Measurements from ENCODE around the gene TACC2. TPM values are rescaled to one million over a fixed set of nuclear protein-coding genes. Genes with fewer than 3 reads are reported as not detected.

TACC2 gene
- total RNA-seq, 2 experiments from 2014 or later: not detected

GRCh38 chr10:122122493-122122892 is 133.5 kb downstream of the TACC2 start:
- TF ChIP-seq, protein P1, sequence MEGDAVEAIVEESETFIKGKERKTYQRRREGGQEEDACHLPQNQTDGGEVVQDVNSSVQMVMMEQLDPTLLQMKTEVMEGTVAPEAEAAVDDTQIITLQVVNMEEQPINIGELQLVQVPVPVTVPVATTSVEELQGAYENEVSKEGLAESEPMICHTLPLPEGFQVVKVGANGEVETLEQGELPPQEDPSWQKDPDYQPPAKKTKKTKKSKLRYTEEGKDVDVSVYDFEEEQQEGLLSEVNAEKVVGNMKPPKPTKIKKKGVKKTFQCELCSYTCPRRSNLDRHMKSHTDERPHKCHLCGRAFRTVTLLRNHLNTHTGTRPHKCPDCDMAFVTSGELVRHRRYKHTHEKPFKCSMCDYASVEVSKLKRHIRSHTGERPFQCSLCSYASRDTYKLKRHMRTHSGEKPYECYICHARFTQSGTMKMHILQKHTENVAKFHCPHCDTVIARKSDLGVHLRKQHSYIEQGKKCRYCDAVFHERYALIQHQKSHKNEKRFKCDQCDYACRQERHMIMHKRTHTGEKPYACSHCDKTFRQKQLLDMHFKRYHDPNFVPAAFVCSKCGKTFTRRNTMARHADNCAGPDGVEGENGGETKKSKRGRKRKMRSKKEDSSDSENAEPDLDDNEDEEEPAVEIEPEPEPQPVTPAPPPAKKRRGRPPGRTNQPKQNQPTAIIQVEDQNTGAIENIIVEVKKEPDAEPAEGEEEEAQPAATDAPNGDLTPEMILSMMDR (conservative IDR thresholded peaks at IDR 0.05; ENCODE audit: low read length): no peak
- no peak for TF ChIP-seq EZH2phosphoT487 (IDR thresholded peaks at IDR 0.05; ENCODE audit: borderline replicate concordance, low read depth, low read length)
- H3K79me2 ChIP-seq (ENCODE audit: insufficient read depth, low read depth, low read length): no peaks in the 10 kb centered on the region

GRCh38 chr10:122123186-122123585 is 134.2 kb downstream of the TACC2 start:
- H2AFZ ChIP-seq (ENCODE audit: low read length): no peak overlapping the region
- H3K9me3 ChIP-seq (ENCODE audit: low read length): no peaks in the 10 kb centered on the region
- no peak for DNase-seq (ENCODE audit: low spot score)
- H3K4me1 ChIP-seq (ENCODE audit: insufficient read depth, low read length, poor library complexity, severe bottlenecking): no peaks in the 10 kb centered on the region
- H3K4me2 ChIP-seq (ENCODE audit: low read length): no peak overlapping the region
- ChIA-PET POLR2A (no interaction called here), CTCF (ENCODE audit: unreplicated experiment) (no interaction called here)
- TF ChIP-seq EZH2phosphoT487 (IDR thresholded peaks at IDR 0.05; ENCODE audit: borderline replicate concordance, low read depth, low read length): no peak
- TF ChIP-seq, protein P1 (conservative IDR thresholded peaks at IDR 0.05; ENCODE audit: low read length): no peak
- no peaks in the 10 kb centered on the region for H3K79me2 ChIP-seq (ENCODE audit: insufficient read depth, low read depth, low read length)
- no TSS peak for BruUV-seq (replicated peaks)
- no peaks in the 10 kb centered on the region for H4K20me1 ChIP-seq (ENCODE audit: insufficient read depth, low read length)
- no peak overlapping the region for H3K27ac ChIP-seq (ENCODE audit: low read depth, low read length, poor library complexity, severe bottlenecking)
- no peak overlapping the region for H3K4me3 ChIP-seq (ENCODE audit: low read depth, low read length, poor library complexity, severe bottlenecking)
- no peaks in the 10 kb centered on the region for H3K9me2 ChIP-seq (ENCODE audit: insufficient read depth, low read length)
- no peaks in the 10 kb centered on the region for H3K36me3 ChIP-seq (ENCODE audit: insufficient read depth, low read length)
- intact Hi-C loops (cut with micrococcal nuclease; ENCODE audit: unreplicated experiment): no loop called here

More at GRCh38 chr10:122122493-122122892, 133.5 kb downstream of the TACC2 start:
- POLR2A ChIA-PET: no interaction called here
- CTCF ChIA-PET (ENCODE audit: unreplicated experiment): no interaction called here
- Histone ChIP-seq H3K4me1 (ENCODE audit: insufficient read depth, low read length, poor library complexity, severe bottlenecking) (no peaks in the 10 kb centered on the region), H3K36me3 (ENCODE audit: insufficient read depth, low read length) (no peaks in the 10 kb centered on the region), H3K9me3 (ENCODE audit: low read length) (no peaks in the 10 kb centered on the region), H3K9me2 (ENCODE audit: insufficient read depth, low read length) (no peaks in the 10 kb centered on the region), H3K4me2 (ENCODE audit: low read length) (no peak overlapping the region), H2AFZ (ENCODE audit: low read length) (no peak overlapping the region), H4K20me1 (ENCODE audit: insufficient read depth, low read length) (no peaks in the 10 kb centered on the region), H3K27ac (ENCODE audit: low read depth, low read length, poor library complexity, severe bottlenecking) (no peak overlapping the region), H3K4me3 (ENCODE audit: low read depth, low read length, poor library complexity, severe bottlenecking) (no peak overlapping the region)
- BruUV-seq (replicated peaks): no TSS peak
- intact Hi-C loops (cut with micrococcal nuclease; ENCODE audit: unreplicated experiment): no loop called here
- DNase-seq (ENCODE audit: low spot score): no peak

- H3K4me3 ChIP-seq (ENCODE audit: low read depth, low read length, poor library complexity, severe bottlenecking): no peak overlapping the region
- no peaks in the 10 kb centered on the region for H3K4me1 ChIP-seq (ENCODE audit: insufficient read depth, low read length, poor library complexity, severe bottlenecking)
- H3K27ac ChIP-seq (ENCODE audit: low read depth, low read length, poor library complexity, severe bottlenecking): no peak overlapping the region
- H3K9me2 ChIP-seq (ENCODE audit: insufficient read depth, low read length): no peaks in the 10 kb centered on the region
- BruUV-seq (replicated peaks): no TSS peak
- no peak for TF ChIP-seq EZH2phosphoT487 (IDR thresholded peaks at IDR 0.05; ENCODE audit: borderline replicate concordance, low read depth, low read length)
- TF ChIP-seq, protein P1 (conservative IDR thresholded peaks at IDR 0.05; ENCODE audit: low read length): no peak
- no peak for DNase-seq (ENCODE audit: low spot score)
- no peaks in the 10 kb centered on the region for H3K36me3 ChIP-seq (ENCODE audit: insufficient read depth, low read length)
- no peaks in the 10 kb centered on the region for H4K20me1 ChIP-seq (ENCODE audit: insufficient read depth, low read length)
- H3K9me3 ChIP-seq (ENCODE audit: low read length): no peaks in the 10 kb centered on the region
- no peak overlapping the region for H2AFZ ChIP-seq (ENCODE audit: low read length)
- ChIA-PET POLR2A (no interaction called here), CTCF (ENCODE audit: unreplicated experiment) (no interaction called here)
- no peak overlapping the region for H3K4me2 ChIP-seq (ENCODE audit: low read length)
- intact Hi-C loops (cut with micrococcal nuclease; ENCODE audit: unreplicated experiment): no loop called here
- H3K79me2 ChIP-seq (ENCODE audit: insufficient read depth, low read depth, low read length): no peaks in the 10 kb centered on the region
Measured at GRCh38 chr10:122124342-122124741, 135.4 kb downstream of the TACC2 start.

Measured in OCI-LY7 (cell line).